Stimulated activated CD8-positive, alpha-beta memory T cell treated with anti-CD3 and anti-CD28 coated beads, Interleukin-2, amount 100 ng/mL, for 1 hour (primary cell): ENCODE results near the gene NF2.
"Not testable (repeated sequence)": the region's sequence is repeated elsewhere in the genome, so short reads cannot be mapped to it uniquely, and the experiment has no call there.

Source experiments
- DNase-seq, 2 donors: peaks; one replicate each; pipeline ENCODE4 v3.0.0-alpha.2; 2020; ENCODE audit warnings: low read depth in 2 of 2

NF2 gene

DNA sequence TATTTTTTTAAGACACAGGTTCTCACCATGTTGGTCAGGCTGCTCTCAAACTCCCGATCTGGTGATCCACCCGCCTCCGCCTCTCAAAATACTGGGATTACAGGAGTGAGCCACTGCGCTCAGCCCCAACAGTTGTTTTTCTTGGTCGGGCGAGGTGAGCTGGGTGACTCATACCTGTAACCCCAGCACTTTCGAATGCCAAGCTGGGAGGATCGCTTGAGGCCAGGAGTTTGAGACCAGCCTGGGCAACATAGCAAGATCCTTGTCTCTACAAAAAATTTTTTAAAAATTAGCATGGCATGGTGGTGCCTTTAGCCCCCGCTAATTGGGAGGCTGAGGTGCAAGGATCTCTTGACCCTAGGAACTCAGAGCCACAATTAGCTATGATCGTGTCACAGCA, 7.0 kb upstream of the NF2 start:
- no peak for DNase-seq

DNA sequence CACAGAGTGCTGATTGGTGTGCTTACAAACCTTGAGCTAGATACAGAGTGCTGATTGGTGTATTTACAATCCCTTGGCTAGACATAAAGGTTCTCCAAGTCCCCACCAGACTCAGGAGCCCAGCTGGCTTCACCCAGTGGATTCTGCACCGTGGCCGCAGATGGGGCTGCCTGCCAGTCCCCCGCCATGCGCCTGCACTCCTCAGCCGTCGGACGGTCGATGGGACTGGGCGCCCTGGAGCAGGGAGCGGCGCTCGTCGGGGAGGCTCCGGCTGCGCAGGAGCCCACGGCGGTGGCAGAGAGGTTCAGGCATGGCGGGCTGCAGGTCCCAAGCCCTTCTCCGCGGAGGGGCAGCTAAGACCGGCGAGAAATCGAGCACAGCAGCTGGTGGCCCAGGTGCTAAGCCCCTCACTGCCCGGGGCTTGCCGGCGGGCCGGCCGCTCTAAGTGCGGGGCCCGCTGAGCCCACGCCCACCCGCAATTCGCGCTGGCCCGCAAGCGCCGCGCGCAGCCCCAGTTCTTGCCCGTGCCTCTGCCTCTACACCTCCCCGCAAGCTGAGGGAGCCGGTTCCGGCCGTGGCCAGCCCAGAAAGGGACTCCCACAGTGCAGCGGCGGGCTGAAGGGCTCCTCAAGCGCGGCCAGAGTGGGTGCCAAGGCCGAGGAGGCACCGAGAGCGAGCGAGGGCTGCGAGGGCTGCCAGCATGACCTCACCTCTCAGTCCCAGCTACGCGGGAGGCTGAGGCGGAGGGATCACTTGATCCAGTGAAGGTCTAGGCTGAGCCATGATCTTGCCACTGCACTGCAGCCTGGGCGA, 5.4 kb upstream of the NF2 start:
- DNase-seq: not testable (repeated sequence)

DNA sequence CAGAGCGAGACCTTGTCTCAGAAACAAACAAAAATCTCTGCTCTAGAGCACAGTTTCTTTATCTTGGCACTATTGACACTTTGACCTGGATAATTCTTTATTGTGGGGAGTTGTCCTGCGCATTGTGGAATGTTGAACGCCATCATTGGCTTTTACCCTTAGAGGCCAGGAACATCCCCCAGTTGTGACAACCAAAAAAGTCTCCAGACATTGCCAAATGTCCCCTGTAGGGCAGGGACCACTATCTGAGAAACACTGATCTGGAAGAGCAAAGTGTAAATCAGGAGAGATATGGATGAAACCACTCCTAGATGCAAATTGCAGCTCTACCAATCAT, 4.8 kb upstream of the NF2 start:
- no peak for DNase-seq

DNA sequence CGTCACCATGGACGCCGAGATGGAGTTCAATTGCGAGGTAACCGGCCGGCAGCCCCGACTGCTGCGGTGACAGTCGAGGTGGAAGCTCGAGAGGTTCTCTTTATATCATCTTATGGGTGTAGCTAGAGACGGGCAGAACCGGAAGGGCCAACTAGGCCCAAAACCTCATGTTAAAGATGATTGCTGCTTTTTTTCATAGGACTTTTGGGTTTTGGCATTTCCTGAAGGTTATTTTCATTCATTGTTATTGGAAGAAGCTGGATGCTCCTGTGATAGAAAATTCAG, 585 bp downstream of the NF2 start:
- peak in 1 of 2 donors; percentile 16 for DNase-seq

DNA sequence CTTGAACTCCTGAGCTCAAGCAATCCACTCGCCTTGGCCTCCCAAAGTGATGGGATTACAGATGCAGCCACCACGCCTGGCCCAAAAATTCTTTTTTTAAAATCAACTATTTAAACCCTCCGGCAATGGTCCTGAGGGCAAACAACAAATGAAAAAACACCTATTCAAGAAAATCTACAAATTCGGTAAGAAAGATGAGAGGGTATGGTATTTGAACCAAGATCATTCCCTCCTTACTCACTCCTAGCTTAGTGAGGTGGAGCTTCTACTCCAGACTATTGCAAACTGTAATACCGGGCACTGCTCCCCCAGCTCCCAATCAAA, 2.1 kb downstream of the NF2 start:
- no peak for DNase-seq

DNA sequence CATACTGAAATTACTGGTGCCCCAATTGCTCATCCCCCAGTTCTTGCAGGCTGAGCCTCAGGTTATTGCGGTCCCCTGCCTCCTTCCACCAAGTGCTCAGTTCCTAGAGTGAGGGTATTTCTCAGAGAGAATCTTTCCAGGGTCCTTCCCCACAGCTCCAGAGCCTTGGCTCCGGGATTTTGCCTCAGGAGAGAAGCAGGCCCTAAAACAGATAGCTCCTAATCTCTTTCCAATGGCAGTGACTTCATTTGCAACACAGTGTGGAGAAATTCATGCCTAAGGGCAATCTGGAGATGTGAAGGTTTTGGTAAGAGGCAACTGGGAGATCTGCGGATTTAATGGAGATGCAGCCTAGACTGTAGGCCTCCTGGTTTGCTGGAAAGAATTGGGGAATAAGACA, 2.9 kb downstream of the NF2 start:
- no peak for DNase-seq

DNA sequence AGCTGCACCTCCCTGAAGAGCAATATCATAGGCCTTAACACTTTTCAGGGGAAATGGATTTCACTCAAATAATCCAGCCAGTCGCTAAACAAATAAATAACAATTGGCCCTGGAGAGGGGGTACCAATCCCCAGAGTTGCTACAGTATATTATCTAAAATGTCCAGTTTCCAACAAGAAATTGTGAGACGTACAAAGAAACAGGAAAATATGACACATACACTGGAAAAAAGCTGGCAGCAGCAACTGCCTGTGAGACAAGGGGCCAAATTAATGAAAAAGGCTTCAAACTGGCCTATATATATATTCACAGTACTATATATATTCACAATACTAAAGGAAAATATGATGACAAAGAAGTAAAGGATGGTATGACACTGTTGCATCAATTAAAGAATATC, 4.0 kb downstream of the NF2 start:
- DNase-seq: no peak

DNA sequence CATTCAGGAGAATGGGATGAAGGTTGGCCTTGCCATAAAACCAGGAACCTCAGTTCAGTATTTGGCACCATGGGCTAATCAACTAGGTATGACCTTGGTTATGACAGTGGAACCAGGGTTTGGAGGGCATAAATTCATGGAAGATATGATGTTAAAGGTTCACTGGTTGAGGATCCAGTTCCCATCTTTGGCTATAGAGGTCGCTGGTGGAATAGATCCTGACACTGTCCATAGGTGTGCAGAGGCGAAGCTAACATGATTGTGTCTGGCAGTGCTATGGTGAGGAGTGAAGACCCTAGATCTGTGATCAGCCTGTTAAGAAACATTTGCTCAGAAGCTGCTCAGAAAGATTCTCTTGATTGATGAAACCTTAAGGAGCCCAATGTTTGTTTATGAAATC, 5.7 kb downstream of the NF2 start:
- no peak for DNase-seq

DNA sequence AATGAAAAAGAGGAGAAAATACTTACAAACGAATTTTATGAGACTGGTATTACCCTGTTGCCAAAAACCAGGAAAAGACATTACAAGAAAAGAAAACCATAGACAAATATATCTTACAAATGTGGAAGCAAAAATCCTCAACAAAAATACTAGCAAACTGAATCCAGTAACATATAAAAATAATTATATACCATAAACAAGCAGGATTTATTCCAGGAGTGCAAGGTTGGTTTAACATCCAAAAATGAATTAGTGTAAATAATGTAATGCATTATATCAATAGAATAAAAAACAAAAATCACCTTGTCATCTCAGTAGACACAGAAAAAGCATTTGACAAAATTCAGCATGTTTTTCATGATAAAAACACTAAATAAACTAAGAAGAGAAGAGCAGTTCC, 7.3 kb downstream of the NF2 start:
- no peak for DNase-seq

DNA sequence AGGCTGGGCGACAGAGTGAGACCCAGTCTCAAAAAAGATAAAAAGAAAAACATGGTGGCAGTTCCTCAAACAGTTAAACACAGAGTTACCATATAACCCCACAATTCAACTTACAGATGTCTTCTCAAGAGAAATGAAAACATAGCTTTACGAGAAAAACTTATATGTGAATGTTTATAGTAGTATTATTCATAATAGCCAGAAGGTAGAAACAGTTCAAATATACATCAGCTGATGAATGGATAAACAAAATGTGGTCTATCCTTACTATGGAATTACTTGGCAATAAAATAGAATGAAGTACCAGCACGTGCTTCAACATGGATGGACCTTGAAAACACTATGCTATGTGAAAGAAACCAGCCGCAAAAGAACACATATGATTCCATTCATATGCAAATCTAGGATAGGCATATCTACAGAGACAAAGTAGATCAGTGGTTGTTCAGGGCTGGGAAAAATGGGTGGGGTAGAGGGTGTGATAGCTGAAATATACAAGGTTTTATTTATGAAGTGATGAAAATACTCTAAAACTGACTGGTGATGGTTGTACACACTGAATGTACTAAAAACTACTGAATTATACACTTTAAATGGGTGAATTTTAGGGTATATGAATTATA, 12.4 kb downstream of the NF2 start:
- DNase-seq: no peak

DNA sequence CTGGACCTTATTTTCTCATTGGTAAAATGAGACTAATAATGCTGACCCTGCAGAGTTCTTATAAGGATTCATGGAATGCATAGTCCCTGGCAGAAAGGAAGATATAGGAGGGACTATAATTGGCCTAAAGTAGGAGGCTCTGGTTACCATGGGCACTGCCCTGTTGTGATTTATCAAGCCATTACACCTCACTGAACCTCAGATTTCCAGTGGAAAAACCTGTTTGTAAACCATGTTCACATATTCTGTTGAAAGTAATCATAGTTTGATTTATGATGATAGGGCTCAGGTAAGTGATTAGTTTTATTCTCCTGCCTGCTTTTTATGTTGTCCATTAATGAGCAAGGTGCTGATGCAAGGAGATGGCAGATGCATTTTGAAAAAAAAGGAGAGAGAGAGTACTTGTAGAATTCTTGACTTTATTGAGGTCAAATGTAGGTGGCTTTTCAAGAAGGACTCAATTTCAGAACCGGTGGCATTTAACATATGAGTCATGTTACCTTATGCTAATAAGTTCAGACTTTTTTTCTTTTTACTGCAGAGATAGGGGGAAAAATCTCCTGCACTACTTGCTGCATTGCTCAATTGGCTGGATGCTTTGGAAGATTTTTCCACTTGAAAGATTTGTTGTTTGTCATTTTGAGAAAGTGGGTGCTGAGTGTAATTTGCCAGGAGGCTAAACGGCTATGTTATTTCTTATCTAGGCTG, 14.6 kb downstream of the NF2 start:
- DNase-seq: no peak

DNA sequence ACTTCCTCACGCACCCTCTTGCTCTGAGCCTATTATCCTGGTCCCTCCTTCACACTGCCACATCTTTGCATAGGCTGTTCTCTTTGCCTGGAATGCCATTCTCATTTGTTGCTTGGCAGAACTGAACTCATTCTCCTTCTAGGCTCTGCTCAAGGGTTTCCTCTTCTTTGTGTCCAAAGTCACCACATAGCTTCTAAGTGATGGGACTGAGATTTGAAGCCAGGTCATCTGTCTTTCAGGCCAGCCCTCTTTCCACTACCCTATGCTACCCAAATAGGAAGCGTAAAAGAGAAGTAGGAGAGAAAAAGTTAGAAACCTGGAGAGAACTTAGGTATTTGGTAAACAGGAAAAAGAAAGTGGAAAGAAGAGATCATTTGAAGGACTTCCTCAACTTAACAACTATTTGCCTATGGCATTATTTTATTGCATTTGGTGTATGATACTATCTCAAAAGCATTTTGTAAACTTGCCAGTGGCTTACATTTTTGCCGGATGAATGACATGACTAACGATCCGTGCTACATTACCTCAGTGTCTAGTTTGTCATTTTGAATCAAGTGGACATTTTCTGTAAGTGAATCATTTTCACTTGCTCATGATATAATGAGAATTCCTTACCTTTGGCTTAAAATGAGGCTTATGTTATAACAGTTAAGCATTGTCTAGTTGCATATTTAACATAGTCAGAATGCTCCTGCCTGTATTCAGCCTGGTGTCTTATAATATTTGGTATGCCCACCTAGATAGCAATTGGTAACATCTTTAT, 18.5 kb downstream of the NF2 start:
- no peak for DNase-seq

DNA sequence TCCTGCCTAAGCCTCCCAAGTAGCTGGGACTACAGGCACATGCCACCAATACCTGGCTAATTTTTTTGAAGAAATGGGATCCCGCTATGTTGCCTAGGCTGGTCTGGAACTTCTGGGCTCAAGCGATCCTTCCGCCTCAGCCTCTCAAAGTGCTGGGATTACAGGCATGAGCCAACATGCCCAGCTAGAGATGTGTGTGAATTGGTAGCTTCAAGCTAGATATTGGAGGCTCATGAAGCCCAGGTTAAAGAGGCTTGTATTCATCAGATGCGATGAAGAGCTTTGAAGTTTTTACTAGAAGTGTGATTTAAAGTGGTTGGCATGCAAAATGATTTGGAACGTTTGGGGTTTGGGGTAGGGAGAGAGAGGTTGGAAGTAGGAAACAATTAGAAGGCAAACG, 19.6 kb downstream of the NF2 start:
- no peak for DNase-seq

DNA sequence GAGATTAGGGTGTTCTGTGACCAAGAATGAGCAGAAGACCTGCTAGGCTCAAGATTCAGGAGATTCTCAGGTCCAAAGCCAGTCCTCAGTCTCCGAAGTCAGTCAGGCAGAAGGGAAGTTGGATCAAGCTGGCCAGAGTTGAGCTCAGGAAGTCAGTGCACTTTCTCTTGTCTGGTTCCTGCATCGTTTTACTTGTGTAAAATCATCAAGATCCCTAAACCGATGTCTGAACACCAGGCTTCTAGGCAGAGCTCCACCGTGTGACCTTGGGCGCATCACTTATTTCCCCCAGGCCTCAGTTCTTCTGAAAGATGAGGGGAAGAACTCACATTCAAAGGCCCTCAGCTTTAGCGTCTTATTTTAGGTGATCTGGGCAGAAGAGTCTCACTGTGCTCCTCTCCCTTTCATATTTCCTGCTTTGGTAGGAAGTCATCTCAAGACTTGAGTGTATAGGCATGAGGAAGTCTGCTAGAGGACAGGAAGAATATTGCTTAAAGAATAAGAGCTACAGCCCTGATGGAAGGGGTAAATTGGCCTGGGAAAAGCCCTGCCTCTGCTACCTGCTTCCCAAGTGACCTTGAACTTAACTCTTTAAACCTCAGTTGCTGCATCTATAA, 20.2 kb downstream of the NF2 start:
- DNase-seq: no peak

DNA sequence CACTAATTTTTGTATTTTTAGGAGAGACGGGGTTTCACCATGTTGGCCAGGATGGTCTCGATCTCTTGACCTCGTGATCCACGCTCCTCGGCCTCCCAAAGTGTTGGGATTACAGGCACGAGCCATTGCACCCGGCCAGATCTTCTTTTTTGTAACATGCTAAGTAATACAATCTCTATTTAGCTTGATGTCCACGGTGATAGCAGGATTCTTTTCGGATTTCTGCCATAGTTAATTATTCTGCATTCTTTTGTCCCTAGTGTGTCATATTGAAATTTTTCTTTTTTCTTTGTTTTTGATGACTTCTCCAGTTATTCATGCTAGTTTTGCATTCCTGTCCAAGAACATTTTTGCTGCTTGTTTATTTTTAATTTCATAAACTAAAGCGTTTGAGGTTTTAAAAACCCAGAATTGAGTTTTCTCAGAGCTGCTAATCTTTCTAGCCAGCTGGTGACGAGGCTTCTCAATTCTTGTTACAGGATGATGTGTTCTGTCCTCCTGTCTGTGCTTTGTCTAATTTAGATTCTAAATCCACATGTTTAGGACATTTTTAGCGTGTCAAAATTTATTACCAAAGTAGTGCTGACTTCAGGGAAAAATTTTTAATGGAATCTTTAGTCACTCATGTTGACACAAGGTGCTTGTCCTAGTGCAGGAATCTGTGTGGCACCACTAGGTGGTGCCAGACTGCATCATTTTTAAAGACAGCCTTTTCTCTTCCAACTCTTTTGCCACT, 21.8 kb downstream of the NF2 start:
- DNase-seq: no peak

DNA sequence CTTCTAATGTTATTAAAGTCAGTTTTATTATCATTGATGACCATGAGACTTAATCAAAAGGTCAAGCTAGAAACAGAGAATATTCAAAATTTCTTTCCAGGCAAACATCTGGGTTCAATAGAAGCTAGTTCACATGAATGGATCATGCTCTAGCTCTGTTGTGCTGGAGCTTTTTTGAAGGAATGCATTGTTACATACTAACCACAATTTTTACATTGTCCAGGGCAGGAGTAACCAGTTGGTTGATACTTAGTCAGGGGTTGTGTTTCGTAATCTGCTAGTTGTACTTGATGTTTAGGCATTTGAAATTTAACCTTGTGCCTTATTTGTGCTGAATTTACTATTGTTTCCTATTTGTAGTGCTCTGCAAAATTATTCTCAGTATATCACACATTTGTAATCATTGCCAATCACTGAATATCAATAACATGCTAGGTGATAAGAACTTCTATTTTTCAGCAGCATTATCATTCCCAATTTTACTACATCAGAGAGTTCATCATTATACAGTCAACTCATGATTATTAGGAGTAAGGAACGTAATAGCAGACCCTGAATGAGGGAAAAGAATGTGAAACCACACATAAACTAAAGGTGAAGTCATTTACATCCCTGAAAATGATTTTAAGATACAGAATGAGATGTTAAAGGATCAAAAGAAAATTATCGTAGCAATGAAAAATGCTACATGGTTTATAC, 23.2 kb downstream of the NF2 start:
- no peak for DNase-seq

DNA sequence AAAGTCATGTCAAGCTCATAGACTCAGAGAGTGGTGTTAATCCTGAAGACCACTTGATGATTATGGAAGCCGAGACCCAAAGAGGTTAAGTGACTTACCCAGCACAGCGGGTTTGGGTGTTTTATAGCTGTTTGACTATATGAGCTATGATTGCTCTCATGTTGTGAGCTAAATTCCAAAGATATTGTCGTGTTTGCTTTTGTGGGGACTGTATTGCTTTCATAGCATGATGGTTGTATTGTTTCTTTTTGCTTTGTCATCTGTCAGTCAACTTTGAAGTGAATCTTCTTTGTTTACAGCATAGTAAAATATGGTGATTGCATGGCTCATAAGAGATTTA, 23.7 kb downstream of the NF2 start:
- DNase-seq: no peak

DNA sequence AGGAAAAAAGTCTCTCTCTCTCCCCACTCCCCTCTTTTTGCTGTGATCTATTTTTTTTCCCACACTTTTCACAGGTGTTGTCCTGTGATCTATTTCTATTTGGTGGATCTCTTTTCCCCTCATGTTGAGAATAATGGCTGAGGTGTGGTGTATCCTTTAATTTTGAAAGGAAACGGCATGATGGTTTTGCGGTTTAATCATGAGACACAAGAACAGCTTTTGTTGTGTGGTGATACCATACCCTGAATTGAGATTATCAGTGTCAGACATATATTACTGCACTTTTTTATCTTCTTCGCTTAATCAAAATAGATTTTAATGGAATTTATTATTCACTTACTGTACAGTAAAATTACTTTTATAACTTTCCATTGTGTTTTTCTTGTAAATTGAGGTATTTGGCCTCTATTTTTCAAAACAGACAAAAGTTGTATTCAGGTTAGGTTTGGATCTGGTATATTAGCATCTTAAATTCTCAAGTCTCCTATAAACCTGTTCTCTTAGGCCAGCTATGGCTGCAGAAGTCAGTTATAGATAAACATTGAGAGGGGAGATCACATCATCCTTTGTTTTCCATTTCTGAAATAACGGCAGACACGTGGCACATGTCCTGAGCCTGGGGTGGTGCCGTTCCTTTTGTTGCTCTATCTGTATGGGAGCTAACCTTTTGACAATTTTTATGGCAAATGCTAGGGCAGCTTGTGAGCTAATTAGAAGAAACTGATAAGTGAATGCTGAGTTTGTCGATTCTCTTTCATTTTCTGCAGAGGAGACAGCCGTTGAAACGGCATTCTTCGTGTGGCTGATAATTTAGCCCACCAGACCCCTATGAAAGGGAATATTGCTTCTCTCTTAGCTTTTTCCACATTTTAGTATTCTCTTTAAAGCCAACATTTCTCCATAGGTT, 25.8 kb downstream of the NF2 start:
- DNase-seq: no peak

DNA sequence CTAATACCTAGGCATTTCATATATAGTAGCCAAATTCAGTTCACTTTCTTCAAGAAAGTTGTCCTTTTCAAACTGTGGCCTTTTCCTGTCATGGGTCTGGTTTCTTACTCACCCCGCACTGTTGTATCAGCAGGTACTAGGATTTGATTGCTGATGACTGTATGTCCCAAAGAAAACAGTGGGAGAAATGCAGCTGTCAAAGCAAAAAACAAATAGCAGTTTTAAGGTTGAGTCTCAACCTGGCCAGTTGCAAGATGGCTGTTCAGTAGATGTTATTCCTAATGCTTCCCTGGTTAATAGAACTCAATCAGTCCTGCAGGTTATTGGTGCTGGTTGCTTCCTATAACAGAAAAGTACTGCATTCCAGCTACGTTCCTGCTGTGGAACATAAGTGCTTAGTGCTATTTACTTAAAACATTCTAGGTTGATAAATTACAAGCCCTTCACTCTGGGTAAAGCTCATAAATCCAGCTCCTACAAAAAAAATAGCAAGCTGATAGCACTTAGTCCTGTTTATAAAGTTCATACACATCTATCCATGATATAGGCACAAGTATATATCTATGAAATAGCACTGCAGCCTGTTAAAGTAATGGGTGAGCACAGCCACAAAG, 26.6 kb downstream of the NF2 start:
- DNase-seq: no peak

DNA sequence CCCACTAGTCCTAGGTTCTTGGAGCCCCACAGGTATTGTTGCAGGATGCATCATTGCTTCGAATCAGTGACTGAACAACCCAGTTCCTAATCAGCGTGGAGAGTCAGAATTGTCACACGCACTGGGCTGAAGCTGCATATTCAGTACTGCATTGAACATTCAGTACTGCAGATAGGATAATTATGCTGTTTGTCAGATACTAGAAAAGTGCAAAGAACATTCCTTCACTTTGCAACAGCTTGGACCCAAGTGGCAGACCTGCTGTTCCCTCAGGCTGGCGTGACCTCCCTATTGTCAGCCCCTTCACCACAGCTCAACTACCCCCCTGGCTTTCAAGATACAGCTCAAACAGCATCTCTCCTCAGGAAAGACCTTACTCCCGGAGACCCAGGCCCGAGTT, 27.6 kb downstream of the NF2 start:
- DNase-seq: no peak
